ENCODE data around the gene TOR4A.
A peak's percentile ranks its signal among the peaks of the same experiment; 100 is the strongest.

- TF ChIP-seq ZNF274 (IDR thresholded peaks at IDR 0.05; ENCODE audit: borderline replicate concordance, low read depth, low read length) (no peak), SMC3 (conservative IDR thresholded peaks at IDR 0.05; ENCODE audit: insufficient read depth, low read depth, low read length) (no peak), SIN3A (IDR thresholded peaks at IDR 0.05; ENCODE audit: borderline replicate concordance in 2 of 2, control insufficient read depth in 1 of 2, low read depth in 2 of 2, low read length in 2 of 2) (peak in 1 of 2 experiments; percentile 46; a peak in 1 of 4 replicates), ZFX (CRISPR knock-in tag; IDR thresholded peaks at IDR 0.05) (peak; percentile 95), DACH1 (IDR thresholded peaks at IDR 0.05; ENCODE audit: partially characterized antibody) (no peak), POLR2AphosphoS5 (IDR thresholded peaks at IDR 0.05; ENCODE audit: control insufficient read depth, insufficient read depth, low read depth, low read length) (no peak), TAF1 (IDR thresholded peaks at IDR 0.05; ENCODE audit: control insufficient read depth, extremely low read depth, insufficient read depth, low read length, severe bottlenecking) (no peak), IRF1 (CRISPR knock-in tag; IDR thresholded peaks at IDR 0.05; ENCODE audit: borderline replicate concordance) (0 out of 2 replicates have a peak, but pooled peaks have one; percentile 52), ZBTB17 (CRISPR knock-in tag; IDR thresholded peaks at IDR 0.05) (0 out of 2 replicates have a peak, but pooled peaks have one; percentile 30)
- TF ChIP-seq, protein P1, sequence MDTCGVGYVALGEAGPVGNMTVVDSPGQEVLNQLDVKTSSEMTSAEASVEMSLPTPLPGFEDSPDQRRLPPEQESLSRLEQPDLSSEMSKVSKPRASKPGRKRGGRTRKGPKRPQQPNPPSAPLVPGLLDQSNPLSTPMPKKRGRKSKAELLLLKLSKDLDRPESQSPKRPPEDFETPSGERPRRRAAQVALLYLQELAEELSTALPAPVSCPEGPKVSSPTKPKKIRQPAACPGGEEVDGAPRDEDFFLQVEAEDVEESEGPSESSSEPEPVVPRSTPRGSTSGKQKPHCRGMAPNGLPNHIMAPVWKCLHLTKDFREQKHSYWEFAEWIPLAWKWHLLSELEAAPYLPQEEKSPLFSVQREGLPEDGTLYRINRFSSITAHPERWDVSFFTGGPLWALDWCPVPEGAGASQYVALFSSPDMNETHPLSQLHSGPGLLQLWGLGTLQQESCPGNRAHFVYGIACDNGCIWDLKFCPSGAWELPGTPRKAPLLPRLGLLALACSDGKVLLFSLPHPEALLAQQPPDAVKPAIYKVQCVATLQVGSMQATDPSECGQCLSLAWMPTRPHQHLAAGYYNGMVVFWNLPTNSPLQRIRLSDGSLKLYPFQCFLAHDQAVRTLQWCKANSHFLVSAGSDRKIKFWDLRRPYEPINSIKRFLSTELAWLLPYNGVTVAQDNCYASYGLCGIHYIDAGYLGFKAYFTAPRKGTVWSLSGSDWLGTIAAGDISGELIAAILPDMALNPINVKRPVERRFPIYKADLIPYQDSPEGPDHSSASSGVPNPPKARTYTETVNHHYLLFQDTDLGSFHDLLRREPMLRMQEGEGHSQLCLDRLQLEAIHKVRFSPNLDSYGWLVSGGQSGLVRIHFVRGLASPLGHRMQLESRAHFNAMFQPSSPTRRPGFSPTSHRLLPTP (IDR thresholded peaks at IDR 0.05; ENCODE audit: borderline replicate concordance, extremely low read depth, insufficient read length), result no peak
Observed at GRCh38 chr9:137301081-137301947, 23.8 kb downstream of the TOR4A start.
